Right hindlimb (tissue), 1 donor: ENCODE results near the gene LHFPL4.
"Not testable (repeated sequence)": the region's sequence is repeated elsewhere in the genome, so short reads cannot be mapped to it uniquely, and the experiment has no call there.

Experiments used
- DNase-seq: peaks from one replicate; pipeline ENCODE4 v3.0.0-alpha.2; 2018

Gene LHFPL4

GRCh38 chr3:9553021-9553947, at the start of gene LHFPL4:
Gene LHFPL4, minus strand, starts transcription at chr3:9553822. Its CDS starts 1,143 bp downstream, at chr3:9552679.
- no peak for DNase-seq

DNA sequence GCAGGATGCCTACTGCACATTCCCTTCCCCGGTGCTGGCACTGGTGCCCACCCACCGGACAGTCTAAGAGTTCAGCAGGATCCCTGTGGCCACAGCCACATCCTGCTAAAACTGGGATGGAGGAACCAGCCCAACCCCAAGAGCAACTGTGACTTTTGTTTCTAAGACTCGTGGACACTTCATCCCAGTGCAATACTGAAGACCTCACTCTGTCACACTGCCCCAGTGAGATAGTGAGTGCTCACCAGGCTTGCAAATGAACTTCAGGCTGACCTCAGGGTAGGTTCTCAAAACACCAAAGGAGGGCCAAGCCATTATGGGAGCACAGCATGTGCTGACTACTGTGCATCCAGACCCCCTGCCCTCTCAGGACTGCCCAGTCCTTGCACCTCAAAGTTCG, 49.0 kb upstream of the LHFPL4 start:
- no peak for DNase-seq

- DNase-seq: not testable (repeated sequence)
Measured at GRCh38 chr3:9601006-9601581, 47.5 kb upstream of the LHFPL4 start.

- DNase-seq: peak; percentile 40
Measured at GRCh38 chr3:9600597-9600996, 47.0 kb upstream of the LHFPL4 start.

- DNase-seq: no peak
Measured at GRCh38 chr3:9598783-9599387, 45.3 kb upstream of the LHFPL4 start.

- DNase-seq: no peak
Measured at GRCh38 chr3:9595877-9596276, 42.3 kb upstream of the LHFPL4 start.

DNA sequence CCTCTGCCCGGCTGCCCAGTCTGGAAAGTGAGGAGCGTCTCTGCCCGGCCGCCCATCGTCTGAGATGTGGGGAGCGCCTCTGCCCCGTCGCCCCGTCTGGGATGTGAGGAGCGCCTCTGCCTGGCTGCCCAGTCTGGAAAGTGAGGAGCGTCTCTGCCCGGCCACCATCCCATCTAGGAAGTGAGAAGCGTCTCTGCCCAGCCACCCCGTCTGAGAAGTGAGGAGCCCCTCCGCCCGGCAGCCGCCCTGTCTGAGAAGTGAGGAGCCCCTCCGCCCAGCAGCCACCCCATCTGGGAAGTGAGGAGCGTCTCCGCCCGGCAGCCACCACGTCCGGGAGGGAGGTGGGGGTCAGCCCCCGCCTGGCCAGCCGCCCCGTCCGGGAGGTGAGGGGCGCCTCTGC, 38.2 kb upstream of the LHFPL4 start:
- DNase-seq: not testable (repeated sequence)

DNA sequence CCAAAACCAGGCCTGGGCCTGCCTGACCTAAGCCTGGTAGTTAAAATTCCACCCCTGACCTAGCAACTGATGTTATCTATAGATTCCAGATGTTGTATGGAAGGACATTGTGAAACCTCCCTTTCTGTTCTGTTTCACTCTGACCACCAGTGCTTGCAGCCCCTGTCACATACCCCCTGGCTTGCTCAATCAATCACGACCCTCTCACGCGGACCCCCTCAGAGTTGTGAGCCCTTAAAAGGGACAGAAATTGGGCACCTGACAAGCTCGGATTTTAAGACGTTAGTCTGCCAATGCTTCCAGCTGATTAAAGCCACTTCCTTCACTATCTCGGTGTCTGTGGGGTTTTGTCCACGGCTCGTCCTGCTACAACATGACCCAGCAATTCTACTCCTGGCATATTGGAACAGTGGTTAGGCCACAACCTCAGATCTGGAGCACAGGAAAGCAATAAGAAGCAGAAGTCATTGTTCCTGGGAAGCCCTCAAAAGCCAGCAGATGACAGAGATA, 36.7 kb upstream of the LHFPL4 start:
- DNase-seq: no peak

- no peak for DNase-seq
Measured at GRCh38 chr3:9583792-9584191, 30.2 kb upstream of the LHFPL4 start.

DNA sequence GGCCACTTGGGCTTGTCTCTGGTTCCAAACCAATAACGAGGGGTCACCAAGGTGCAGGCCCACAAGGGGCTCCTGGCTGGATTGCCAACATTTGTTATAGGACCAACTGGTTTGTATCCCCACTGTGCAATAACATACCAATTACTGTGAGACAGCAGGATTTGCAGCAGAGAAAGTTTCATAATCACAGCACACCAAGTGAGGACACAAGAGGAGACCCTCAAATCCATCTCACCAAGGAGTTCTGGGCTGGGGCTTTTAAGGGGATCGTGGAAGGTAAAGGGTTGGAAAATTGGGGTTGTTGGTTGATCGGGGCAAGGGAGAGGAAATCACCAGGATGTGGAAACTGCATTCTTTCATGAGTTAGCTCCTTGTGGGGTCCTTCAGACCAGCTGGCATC, 29.7 kb upstream of the LHFPL4 start:
- no peak for DNase-seq

DNA sequence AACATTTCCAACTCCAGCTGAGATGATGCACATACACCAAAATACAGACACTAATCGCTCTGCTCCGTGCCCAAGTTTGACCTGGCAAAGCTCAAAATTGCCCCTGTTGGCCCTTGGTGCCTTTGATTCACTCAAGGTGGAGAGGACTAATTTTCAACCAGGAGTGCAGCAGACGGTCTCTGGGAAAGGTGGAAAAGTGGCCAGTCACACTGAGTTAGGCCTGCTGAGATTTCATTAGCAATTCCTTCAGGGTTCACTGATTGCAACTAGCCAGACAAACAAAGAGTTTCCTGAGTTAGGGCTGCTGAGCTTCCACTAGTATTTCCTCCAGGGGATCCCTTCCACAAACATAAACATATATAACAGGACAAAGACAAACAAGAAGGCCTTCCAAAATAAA, 28.7 kb upstream of the LHFPL4 start:
- DNase-seq: no peak

GRCh38 chr3:9581742-9582141, 28.1 kb upstream of the LHFPL4 start:
- no peak for DNase-seq

GRCh38 chr3:9569054-9569453, 15.4 kb upstream of the LHFPL4 start:
- no peak for DNase-seq

DNA sequence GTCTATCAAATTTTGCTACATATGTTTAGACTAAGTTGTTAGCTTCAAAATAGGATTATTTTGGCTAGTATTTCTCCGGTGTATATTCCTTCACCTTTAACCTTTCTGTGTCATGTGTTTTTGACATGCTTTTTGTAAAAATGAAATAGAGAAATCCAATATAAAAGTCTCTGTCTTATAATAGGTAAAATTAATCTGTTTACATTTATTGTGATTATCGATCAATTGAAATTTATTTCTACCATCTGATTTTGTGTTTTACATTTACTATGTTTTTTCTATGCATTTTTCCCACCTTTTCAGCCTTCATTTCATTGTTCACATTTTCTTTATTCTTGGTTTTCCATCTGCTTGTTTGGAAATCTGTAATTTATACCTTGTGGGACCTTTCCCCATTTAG, 11.7 kb upstream of the LHFPL4 start:
- no peak for DNase-seq

DNA sequence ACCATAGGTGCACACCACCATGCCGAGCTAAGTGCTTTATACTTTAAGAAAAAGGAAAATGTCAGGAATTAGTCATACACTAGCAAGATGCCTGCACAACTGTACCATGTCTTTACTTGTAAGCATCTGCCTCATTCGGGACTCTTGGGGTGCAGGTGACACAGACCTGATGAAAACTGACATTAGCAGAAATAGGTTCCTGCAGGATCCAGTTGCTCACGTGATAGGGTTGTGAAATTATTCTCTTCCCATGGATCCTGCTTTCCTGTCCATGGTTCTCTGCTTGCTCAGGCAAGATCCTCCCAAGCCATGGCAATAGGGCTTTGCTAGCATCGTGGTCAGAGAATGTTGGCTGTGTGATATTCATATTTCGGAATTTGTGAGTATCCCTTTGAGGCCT, 10.2 kb upstream of the LHFPL4 start:
- no peak for DNase-seq

DNA sequence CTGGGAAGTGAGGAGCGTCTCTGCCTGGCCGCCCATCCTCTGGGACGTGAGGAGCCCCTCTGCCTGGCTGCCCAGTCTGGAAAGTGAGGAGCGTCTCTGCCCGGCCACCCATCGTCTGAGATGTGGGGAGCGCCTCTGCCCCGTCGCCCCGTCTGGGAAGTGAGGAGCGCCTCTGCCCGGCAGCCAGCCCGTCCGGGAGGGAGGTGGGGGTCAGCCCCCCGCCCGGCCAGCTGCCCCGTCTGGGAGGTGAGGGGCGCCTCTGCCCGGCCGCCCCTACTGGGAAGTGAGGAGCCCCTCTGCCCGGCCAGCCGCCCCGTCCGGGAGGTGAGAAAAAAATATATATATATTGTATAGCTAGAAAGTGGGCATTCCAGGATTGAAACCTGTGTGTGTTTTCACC, 6.4 kb upstream of the LHFPL4 start:
- not testable (repeated sequence) for DNase-seq

- DNase-seq: no peak
Measured at GRCh38 chr3:9553948-9554513, 409 bp upstream of the LHFPL4 start.

GRCh38 chr3:9552252-9552999, 1.2 kb downstream of the LHFPL4 start:
- DNase-seq: peak; percentile 64

- no peak for DNase-seq
Measured at GRCh38 chr3:9550999-9551398, 2.6 kb downstream of the LHFPL4 start.

GRCh38 chr3:9549600-9549999, 4.0 kb downstream of the LHFPL4 start:
- DNase-seq: no peak

GRCh38 chr3:9548991-9549390, 4.6 kb downstream of the LHFPL4 start:
- DNase-seq: no peak

GRCh38 chr3:9542182-9542581, 11.4 kb downstream of the LHFPL4 start:
- no peak for DNase-seq

DNA sequence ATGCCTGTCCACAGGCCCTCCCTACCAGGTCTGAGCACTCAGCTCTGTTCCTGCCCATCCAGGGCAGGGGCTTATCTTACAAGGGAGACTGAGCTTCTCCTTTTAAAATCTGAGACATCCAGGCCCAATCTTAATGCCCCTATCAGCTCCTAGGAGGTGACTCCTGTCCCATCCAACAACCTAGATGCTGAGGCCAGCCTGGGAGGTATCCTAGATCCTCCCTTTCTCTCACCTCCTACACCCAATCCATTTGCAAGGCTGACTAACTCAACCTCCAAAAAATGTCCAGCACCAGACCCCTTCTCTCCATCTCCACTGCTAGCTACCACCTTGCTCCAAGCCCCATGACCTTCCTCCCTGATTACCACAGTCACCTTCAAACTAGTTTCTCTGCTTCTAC, 17.4 kb downstream of the LHFPL4 start:
- DNase-seq: no peak
